ENCODE data around the gene PSMF1. TPM values are rescaled to one million over a fixed set of nuclear protein-coding genes. Genes with fewer than 3 reads are reported as not detected.

PSMF1 gene
- total and polyA plus RNA-seq, 2 of the 13 experiments (the other 11 are each of a cell fraction or from before 2014, with no cell fraction given): 82.5 to 86.0 TPM

DNA sequence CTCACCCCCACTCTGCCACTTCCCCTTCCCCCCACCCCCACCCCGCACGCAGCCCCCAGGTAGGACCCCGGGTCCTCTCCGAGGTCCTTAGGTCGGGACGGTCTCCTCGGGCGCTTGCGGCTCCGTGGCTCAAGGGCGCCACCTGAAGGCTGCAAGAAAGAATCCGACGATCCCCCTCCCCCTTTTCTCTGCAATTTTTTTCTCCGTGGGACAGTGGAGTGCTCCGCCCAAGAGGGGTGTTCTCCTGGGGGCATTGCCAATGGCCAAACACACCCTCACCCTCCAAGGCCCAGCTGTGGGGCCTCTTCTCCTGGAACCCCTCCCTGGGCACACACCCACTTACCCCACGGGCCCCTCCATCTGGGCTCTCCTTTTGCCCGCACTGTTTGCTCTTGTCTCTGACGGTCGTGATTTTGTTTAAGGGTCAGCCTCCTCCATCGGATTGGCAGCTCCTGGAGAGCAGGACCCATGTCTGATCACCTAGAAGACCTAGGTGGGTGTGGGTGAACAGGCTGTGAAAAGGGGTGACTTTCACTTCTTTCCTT is 67.5 kb downstream of the PSMF1 start (continued):
- TF ChIP-seq, protein P1, sequence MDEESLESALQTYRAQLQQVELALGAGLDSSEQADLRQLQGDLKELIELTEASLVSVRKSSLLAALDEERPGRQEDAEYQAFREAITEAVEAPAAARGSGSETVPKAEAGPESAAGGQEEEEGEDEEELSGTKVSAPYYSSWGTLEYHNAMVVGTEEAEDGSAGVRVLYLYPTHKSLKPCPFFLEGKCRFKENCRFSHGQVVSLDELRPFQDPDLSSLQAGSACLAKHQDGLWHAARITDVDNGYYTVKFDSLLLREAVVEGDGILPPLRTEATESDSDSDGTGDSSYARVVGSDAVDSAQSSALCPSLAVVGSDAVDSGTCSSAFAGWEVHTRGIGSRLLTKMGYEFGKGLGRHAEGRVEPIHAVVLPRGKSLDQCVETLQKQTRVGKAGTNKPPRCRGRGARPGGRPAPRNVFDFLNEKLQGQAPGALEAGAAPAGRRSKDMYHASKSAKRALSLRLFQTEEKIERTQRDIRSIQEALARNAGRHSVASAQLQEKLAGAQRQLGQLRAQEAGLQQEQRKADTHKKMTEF (CRISPR knock-in tag; IDR thresholded peaks at IDR 0.05): peak; percentile 48; the same call in 1 of the 2 replicates
- TF ChIP-seq ZNF354B (CRISPR knock-in tag; IDR thresholded peaks at IDR 0.05): no peak
- TF ChIP-seq ZNF891 (CRISPR knock-in tag; IDR thresholded peaks at IDR 0.05): peak; percentile 66; the same call in 1 of the 2 replicates
- no peak for TF ChIP-seq ZNF468 (CRISPR knock-in tag; IDR thresholded peaks at IDR 0.05)
- no peak for TF ChIP-seq ZNF782 (CRISPR knock-in tag; IDR thresholded peaks at IDR 0.05; ENCODE audit: borderline replicate concordance)
- TF ChIP-seq, protein P2, sequence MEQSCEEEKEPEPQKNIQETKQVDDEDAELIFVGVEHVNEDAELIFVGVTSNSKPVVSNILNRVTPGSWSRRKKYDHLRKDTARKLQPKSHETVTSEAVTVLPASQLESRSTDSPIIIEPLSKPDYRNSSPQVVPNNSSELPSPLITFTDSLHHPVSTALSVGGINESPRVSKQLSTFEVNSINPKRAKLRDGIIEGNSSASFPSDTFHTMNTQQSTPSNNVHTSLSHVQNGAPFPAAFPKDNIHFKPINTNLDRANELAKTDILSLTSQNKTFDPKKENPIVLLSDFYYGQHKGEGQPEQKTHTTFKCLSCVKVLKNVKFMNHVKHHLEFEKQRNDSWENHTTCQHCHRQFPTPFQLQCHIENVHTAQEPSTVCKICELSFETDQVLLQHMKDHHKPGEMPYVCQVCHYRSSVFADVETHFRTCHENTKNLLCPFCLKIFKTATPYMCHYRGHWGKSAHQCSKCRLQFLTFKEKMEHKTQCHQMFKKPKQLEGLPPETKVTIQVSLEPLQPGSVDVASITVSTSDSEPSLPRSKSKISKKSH (CRISPR knock-in tag; IDR thresholded peaks at IDR 0.05; ENCODE audit: borderline replicate concordance): no peak
- TF ChIP-seq, protein P3, sequence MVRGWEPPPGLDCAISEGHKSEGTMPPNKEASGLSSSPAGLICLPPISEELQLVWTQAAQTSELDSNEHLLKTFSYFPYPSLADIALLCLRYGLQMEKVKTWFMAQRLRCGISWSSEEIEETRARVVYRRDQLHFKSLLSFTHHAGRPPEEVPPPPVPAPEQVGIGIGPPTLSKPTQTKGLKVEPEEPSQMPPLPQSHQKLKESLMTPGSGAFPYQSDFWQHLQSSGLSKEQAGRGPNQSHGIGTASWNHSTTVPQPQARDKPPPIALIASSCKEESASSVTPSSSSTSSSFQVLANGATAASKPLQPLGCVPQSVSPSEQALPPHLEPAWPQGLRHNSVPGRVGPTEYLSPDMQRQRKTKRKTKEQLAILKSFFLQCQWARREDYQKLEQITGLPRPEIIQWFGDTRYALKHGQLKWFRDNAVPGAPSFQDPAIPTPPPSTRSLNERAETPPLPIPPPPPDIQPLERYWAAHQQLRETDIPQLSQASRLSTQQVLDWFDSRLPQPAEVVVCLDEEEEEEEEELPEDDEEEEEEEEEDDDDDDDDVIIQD (CRISPR knock-in tag; IDR thresholded peaks at IDR 0.05; ENCODE audit: low read depth): no peak
- no peak for TF ChIP-seq PAX8 (CRISPR knock-in tag; IDR thresholded peaks at IDR 0.05; ENCODE audit: borderline replicate concordance)
- no peak for TF ChIP-seq DNMT3B (CRISPR knock-in tag; conservative IDR thresholded peaks at IDR 0.05)
- no peak for TF ChIP-seq EHMT2 (IDR thresholded peaks at IDR 0.05; ENCODE audit: borderline replicate concordance, low read depth, low read length)
- peak; percentile 32 for TF ChIP-seq TEAD3 (CRISPR knock-in tag; optimal IDR thresholded peaks at IDR 0.05; ENCODE audit: borderline replicate concordance)
- TF ChIP-seq, protein P4, sequence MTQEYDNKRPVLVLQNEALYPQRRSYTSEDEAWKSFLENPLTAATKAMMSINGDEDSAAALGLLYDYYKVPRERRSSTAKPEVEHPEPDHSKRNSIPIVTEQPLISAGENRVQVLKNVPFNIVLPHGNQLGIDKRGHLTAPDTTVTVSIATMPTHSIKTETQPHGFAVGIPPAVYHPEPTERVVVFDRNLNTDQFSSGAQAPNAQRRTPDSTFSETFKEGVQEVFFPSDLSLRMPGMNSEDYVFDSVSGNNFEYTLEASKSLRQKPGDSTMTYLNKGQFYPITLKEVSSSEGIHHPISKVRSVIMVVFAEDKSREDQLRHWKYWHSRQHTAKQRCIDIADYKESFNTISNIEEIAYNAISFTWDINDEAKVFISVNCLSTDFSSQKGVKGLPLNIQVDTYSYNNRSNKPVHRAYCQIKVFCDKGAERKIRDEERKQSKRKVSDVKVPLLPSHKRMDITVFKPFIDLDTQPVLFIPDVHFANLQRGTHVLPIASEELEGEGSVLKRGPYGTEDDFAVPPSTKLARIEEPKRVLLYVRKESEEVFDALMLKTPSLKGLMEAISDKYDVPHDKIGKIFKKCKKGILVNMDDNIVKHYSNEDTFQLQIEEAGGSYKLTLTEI (CRISPR knock-in tag; conservative IDR thresholded peaks at IDR 0.05): no peak
- TF ChIP-seq ELF3 (CRISPR knock-in tag; IDR thresholded peaks at IDR 0.05): peak; percentile 7; the same call in 1 of the 2 replicates
- no peak for TF ChIP-seq ZNF616 (CRISPR knock-in tag; IDR thresholded peaks at IDR 0.05; ENCODE audit: low read depth)
- TF ChIP-seq RBAK (CRISPR knock-in tag; IDR thresholded peaks at IDR 0.05): no peak
- TF ChIP-seq ISL2 (CRISPR knock-in tag; IDR thresholded peaks at IDR 0.05): peak; percentile 24; the same call in 1 of the 2 replicates
- 0 out of 2 replicates have a peak, but pooled peaks have one; percentile 65 for TF ChIP-seq GZF1 (CRISPR knock-in tag; IDR thresholded peaks at IDR 0.05)
- TF ChIP-seq ZNF572 (CRISPR knock-in tag; IDR thresholded peaks at IDR 0.05): 0 out of 2 replicates have a peak, but pooled peaks have one; percentile 55
- TF ChIP-seq, protein P5, sequence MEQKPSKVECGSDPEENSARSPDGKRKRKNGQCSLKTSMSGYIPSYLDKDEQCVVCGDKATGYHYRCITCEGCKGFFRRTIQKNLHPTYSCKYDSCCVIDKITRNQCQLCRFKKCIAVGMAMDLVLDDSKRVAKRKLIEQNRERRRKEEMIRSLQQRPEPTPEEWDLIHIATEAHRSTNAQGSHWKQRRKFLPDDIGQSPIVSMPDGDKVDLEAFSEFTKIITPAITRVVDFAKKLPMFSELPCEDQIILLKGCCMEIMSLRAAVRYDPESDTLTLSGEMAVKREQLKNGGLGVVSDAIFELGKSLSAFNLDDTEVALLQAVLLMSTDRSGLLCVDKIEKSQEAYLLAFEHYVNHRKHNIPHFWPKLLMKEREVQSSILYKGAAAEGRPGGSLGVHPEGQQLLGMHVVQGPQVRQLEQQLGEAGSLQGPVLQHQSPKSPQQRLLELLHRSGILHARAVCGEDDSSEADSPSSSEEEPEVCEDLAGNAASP (CRISPR knock-in tag; IDR thresholded peaks at IDR 0.05; ENCODE audit: borderline replicate concordance): no peak
